Vagina (tissue), 2 donors: ENCODE data around the gene CMSS1.

Experiments used
- CTCF ChIP-seq, 3 experiments: fragments of 450-650 bp in 2 of 3; fragments of 200-600 bp in 1 of 3; sonication (generic) in 1 of 3; IDR thresholded peaks; one replicate each; pipeline ENCODE4 v1.5.1; 2017 to 2019; ENCODE audit warnings: antibody characterized with exemption in 3 of 3, mild to moderate bottlenecking in 2 of 3, moderate library complexity in 2 of 3
- POLR2A ChIP-seq, 2 donors: fragments of 450-650 bp; IDR thresholded peaks; one replicate each; pipeline ENCODE4 v1.6.1; 2017; ENCODE audit warnings: antibody characterized with exemption in 2 of 2, mild to moderate bottlenecking in 2 of 2, moderate library complexity in 2 of 2

GRCh38 chr3:100227511-100227921 lies 409.9 kb downstream of the CMSS1 start:
- TF ChIP-seq CTCF (IDR thresholded peaks at IDR 0.05) (no peak), POLR2A (IDR thresholded peaks at IDR 0.05) (no peak)
